ENCODE measurements around the gene FNIP2.
"Not testable (repeated sequence)": the region's sequence is repeated elsewhere in the genome, so short reads cannot be mapped to it uniquely, and the experiment has no call there.

FNIP2 gene

DNA sequence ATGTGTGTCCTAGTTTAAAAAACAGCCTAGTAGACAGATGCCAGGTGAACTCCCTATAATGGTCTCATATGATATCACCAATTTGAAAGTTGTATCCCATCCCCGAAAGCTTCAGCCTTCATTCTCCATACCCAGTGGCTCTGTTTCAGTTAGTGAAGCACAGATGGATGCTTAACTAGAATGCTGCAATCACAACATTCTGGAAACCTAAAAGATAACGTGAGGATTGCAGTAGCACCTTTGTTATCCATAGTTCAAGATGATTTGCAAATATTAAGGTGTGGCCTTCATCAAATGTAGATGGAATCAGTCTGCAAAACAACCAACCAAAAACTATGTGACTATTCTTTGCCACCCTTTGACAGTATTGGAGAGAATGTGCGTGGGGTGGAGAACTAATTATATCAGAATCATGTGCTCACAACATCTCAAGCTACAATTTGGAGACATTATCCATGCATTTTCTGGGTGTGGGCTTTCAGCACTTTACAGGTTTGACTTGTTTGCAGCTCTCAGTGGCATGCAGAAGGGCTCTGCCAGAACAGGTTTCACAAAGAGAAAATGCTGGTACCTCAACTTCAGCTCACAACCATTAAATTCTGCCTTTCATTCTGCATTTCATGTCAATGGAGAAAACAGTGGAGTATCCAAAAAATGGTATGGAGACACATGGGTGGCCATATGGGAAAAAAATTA is 27.4 kb upstream of the FNIP2 start (continued):
- no peak for TF ChIP-seq ZNF521 (tag by site-specific recombination; IDR thresholded peaks at IDR 0.05)
- TF ChIP-seq ZNF677 (tag by site-specific recombination; IDR thresholded peaks at IDR 0.05), result no peak
- TF ChIP-seq ZNF621 (tag by site-specific recombination; IDR thresholded peaks at IDR 0.05), result no peak
- TF ChIP-seq, protein P1, sequence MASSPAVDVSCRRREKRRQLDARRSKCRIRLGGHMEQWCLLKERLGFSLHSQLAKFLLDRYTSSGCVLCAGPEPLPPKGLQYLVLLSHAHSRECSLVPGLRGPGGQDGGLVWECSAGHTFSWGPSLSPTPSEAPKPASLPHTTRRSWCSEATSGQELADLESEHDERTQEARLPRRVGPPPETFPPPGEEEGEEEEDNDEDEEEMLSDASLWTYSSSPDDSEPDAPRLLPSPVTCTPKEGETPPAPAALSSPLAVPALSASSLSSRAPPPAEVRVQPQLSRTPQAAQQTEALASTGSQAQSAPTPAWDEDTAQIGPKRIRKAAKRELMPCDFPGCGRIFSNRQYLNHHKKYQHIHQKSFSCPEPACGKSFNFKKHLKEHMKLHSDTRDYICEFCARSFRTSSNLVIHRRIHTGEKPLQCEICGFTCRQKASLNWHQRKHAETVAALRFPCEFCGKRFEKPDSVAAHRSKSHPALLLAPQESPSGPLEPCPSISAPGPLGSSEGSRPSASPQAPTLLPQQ (tag by site-specific recombination; IDR thresholded peaks at IDR 0.05), result no peak
- no peak for TF ChIP-seq ZNF133 (tag by site-specific recombination; IDR thresholded peaks at IDR 0.05)

DNA sequence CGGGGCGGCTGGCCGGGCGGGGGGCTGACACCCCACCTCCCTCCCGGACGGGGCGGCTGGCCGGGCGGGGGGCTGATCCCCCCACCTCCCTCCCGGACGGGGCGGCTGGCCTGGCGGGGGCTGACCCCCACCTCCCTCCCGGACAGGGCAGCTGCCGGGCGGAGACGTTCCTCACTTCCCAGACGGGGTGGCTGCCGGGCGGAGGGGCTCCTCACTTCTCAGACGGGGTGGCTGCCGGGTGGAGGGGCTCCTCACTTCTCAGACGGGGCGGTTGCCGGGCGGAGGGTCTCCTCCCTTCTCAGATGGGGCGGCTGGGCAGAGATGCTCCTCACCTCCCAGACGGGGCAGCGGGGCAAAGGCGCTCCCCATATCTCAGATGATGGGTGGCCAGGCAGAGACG is 22.3 kb upstream of the FNIP2 start:
- H3K4me1 ChIP-seq (ENCODE audit: control insufficient read depth, insufficient read depth, low read length); POLR2A ChIA-PET; CTCF ChIA-PET; H3K36me3 ChIP-seq (ENCODE audit: control insufficient read depth in 2 of 2, insufficient read depth in 1 of 2, low read length in 2 of 2); H3K27ac ChIP-seq (ENCODE audit: extremely low read depth, low read depth, low read length); H3K9me3 ChIP-seq (ENCODE audit: control insufficient read depth, insufficient read depth, low read depth, low read length); H3K4me3 ChIP-seq (ENCODE audit: low read depth, low read length): not testable (repeated sequence)

DNA sequence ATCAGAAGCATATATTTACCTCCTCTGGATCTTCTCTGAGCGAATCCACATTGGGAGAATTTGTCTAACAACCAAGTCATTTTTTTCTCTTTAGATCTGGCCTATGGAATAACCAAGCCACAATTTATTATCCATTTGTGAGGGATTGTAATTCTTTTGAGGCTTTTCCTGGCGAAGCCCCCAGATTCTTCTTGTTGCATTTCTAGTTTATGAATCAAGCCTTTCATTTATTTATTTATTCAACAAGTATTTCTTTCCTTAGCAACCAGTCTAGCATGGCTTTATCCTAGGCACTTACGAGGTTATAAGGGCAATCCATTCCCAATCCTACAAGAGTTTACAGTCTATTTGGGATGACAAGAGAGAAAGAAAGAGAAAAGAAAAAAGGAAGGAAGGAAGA is 18.4 kb upstream of the FNIP2 start:
- TF ChIP-seq ZNF24 (tag by site-specific recombination; IDR thresholded peaks at IDR 0.05), result no peak
- no peak overlapping the region for H3K27ac ChIP-seq (ENCODE audit: extremely low read depth, low read depth, low read length)
- no peak overlapping the region for H3K4me3 ChIP-seq (ENCODE audit: low read depth, low read length)
- H3K36me3 ChIP-seq (ENCODE audit: control insufficient read depth in 2 of 2, insufficient read depth in 1 of 2, low read length in 2 of 2), result no peaks in the 10 kb centered on the region
- H3K9me3 ChIP-seq (ENCODE audit: control insufficient read depth, insufficient read depth, low read depth, low read length), result no peaks in the 10 kb centered on the region
- POLR2A ChIA-PET, result no interaction called here
- H3K4me1 ChIP-seq (ENCODE audit: control insufficient read depth, insufficient read depth, low read length), result no peaks in the 10 kb centered on the region
- CTCF ChIA-PET, result no interaction called here

DNA sequence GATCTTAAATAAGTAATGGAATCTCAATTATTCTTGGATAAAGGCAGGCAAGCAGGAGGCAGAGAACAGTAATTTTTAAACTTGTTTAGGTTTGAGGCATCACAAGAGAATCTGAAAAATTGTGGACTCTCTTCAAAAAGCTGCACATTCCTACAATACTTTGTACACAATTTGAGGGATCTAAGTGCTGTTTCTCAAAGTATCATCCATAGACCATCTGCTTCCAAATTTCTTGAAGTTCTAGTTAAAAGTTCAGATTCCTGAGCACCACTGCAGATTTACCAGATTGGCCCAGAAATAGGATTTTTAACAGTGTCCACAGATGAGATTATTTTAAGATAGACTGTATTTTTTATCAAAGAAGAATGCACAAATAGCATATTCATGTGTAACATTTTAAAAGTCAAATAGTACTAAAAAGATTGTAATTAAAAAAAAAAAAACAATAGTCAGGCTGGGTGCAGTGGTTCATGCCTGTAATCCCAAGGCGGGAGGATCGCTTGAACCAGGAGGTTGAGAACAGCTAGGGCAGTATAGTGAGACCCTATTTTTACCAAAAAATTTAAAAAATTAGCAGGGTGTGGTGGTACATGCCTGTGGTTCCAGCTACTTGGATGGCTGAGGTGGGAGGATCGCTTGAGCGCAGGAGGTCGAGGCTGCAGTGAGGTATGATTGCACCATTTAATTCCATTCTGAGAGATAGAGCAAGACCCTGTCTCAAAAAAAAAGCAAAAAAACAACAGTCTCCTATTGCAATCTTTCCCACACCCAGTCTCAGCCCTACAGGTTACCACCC is 14.2 kb upstream of the FNIP2 start:
- Histone ChIP-seq H3K4me1 (ENCODE audit: control insufficient read depth, insufficient read depth, low read length) (no peaks in the 10 kb centered on the region), H3K36me3 (ENCODE audit: control insufficient read depth in 2 of 2, insufficient read depth in 1 of 2, low read length in 2 of 2) (no peaks in the 10 kb centered on the region), H3K4me3 (ENCODE audit: low read depth, low read length) (no peak overlapping the region), H3K9me3 (ENCODE audit: control insufficient read depth, insufficient read depth, low read depth, low read length) (no peaks in the 10 kb centered on the region), H3K27ac (ENCODE audit: extremely low read depth, low read depth, low read length) (no peak overlapping the region)
- POLR2A ChIA-PET, result no interaction called here
- CTCF ChIA-PET, result interaction anchor here (0.7 kb wide), 1 partner anchor 491 kb away, joined by 5 read pairs; no protein-coding TSS in a partner anchor
- TF ChIP-seq BCL11A (tag by site-specific recombination; IDR thresholded peaks at IDR 0.05; ENCODE audit: low read depth) (no peak), SALL2 (tag by site-specific recombination; IDR thresholded peaks at IDR 0.05; ENCODE audit: borderline replicate concordance) (no peak)
- TF ChIP-seq, protein P2, sequence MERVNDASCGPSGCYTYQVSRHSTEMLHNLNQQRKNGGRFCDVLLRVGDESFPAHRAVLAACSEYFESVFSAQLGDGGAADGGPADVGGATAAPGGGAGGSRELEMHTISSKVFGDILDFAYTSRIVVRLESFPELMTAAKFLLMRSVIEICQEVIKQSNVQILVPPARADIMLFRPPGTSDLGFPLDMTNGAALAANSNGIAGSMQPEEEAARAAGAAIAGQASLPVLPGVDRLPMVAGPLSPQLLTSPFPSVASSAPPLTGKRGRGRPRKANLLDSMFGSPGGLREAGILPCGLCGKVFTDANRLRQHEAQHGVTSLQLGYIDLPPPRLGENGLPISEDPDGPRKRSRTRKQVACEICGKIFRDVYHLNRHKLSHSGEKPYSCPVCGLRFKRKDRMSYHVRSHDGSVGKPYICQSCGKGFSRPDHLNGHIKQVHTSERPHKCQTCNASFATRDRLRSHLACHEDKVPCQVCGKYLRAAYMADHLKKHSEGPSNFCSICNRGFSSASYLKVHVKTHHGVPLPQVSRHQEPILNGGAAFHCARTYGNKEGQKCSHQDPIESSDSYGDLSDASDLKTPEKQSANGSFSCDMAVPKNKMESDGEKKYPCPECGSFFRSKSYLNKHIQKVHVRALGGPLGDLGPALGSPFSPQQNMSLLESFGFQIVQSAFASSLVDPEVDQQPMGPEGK (tag by site-specific recombination; IDR thresholded peaks at IDR 0.05), result no peak

DNA sequence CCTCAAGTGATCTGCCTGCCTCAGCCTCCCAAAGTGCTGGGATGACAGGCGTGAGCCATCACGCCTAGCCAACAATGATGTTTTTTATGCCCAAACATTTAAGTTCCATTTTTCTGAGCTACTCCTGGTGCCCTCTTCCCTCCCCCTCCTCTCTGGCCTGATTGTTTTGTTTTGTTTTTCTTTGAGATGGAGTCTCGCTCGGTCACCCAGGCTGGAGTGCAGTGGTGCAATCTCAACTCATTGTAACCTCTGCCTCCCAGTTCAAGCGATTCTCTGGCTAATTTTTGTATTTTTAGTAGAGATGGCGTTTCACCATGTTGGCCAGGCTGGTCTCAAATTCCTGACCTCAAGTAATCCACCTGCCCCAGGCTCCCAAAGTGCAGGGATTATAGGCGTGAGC is 13.0 kb upstream of the FNIP2 start:
- H3K9me3 ChIP-seq (ENCODE audit: control insufficient read depth, insufficient read depth, low read depth, low read length); H3K36me3 ChIP-seq (ENCODE audit: control insufficient read depth in 2 of 2, insufficient read depth in 1 of 2, low read length in 2 of 2); POLR2A ChIA-PET; H3K4me1 ChIP-seq (ENCODE audit: control insufficient read depth, insufficient read depth, low read length); H3K27ac ChIP-seq (ENCODE audit: extremely low read depth, low read depth, low read length); CTCF ChIA-PET; H3K4me3 ChIP-seq (ENCODE audit: low read depth, low read length): not testable (repeated sequence)
